H9 (cell line): Measurements from ENCODE around the gene NEK7. TPM values are rescaled to one million over a fixed set of nuclear protein-coding genes. Genes with fewer than 3 reads are reported as not detected.

Experiments
- DNase-seq: peaks from one replicate; pipeline ENCODE4 v3.0.0-alpha.2; 2017
- H2AFZ ChIP-seq: one replicate; pipeline ENCODE4 v1.6.1; 2013; ENCODE audit warnings: mild to moderate bottlenecking, low read length, control low read depth, moderate library complexity
- H2AK5ac ChIP-seq: 2 replicates; pipeline ENCODE4 v1.6.1; 2013; ENCODE audit warnings: low read length, control low read depth, mixed read lengths; ENCODE audit not compliant: insufficient read length
- H2BK120ac ChIP-seq: one replicate; pipeline ENCODE4 v1.6.1; 2013; ENCODE audit warnings: low read depth, mild to moderate bottlenecking, low read length, control low read depth, inconsistent platforms; ENCODE audit not compliant: poor library complexity, severe bottlenecking
- H2BK12ac ChIP-seq: 2 replicates; pipeline ENCODE4 v1.6.1; 2013; ENCODE audit warnings: low read length, control low read depth, mixed read lengths, low read depth; ENCODE audit not compliant: insufficient read length
- H2BK15ac ChIP-seq: 2 replicates; pipeline ENCODE4 v1.6.1; 2013; ENCODE audit warnings: low read depth, low read length, control low read depth
- H2BK20ac ChIP-seq: one replicate; pipeline ENCODE4 v1.6.1; 2013; ENCODE audit warnings: low read depth, mild to moderate bottlenecking, low read length, control low read depth, inconsistent platforms; ENCODE audit not compliant: poor library complexity, severe bottlenecking
- H2BK5ac ChIP-seq: 2 replicates; pipeline ENCODE4 v1.6.1; 2013; ENCODE audit warnings: low read length, control low read depth, mixed read lengths; ENCODE audit not compliant: insufficient read length
- H3K14ac ChIP-seq: 2 replicates; pipeline ENCODE4 v1.6.1; 2013; ENCODE audit warnings: low read length, control low read depth; ENCODE audit not compliant: insufficient read depth
- H3K18ac ChIP-seq: 2 replicates; pipeline ENCODE4 v1.6.1; 2013; ENCODE audit warnings: low read depth, mild to moderate bottlenecking, mixed read lengths, low read length, control low read depth; ENCODE audit not compliant: insufficient read length
- H3K23ac ChIP-seq: 2 replicates; pipeline ENCODE4 v1.6.1; 2013; ENCODE audit warnings: low read length, control low read depth, mixed read lengths, low read depth; ENCODE audit not compliant: insufficient read length
- H3K23me2 ChIP-seq: 2 replicates; pipeline ENCODE4 v1.6.1; 2013; ENCODE audit warnings: low read depth, mild to moderate bottlenecking, mixed read lengths, low read length, control low read depth; ENCODE audit not compliant: insufficient read length, poor library complexity, severe bottlenecking
- H3K27ac ChIP-seq: 2 replicates; pipeline ENCODE4 v1.5.1; 2013; ENCODE audit warnings: low read length, control low read depth, mixed read lengths, low read depth; ENCODE audit not compliant: insufficient read length
- H3K27me3 ChIP-seq: 2 replicates; pipeline ENCODE4 v1.6.1; 2013; ENCODE audit warnings: low read length, control low read depth, inconsistent platforms; ENCODE audit not compliant: insufficient read depth
- H3K4ac ChIP-seq: 2 replicates; pipeline ENCODE4 v1.6.1; 2013; ENCODE audit warnings: low read depth, mild to moderate bottlenecking, control low read depth, inconsistent platforms, low read length, moderate library complexity
- H3K4me1 ChIP-seq: 2 replicates; pipeline ENCODE4 v1.6.1; 2013; ENCODE audit warnings: low read length, control low read depth, inconsistent platforms; ENCODE audit not compliant: insufficient read depth
- H3K4me2 ChIP-seq: 2 replicates; pipeline ENCODE4 v1.6.1; 2013; ENCODE audit warnings: low read length, control low read depth, mixed read lengths; ENCODE audit not compliant: insufficient read length, insufficient read depth
- H3K56ac ChIP-seq: 2 replicates; pipeline ENCODE4 v1.6.1; 2013; ENCODE audit warnings: low read depth, mild to moderate bottlenecking, mixed read lengths, low read length, control low read depth; ENCODE audit not compliant: insufficient read length
- H3K79me1 ChIP-seq: 2 replicates; pipeline ENCODE4 v1.6.1; 2013; ENCODE audit warnings: low read depth, mild to moderate bottlenecking, moderate library complexity, low read length, control low read depth, inconsistent platforms; ENCODE audit not compliant: insufficient read depth, poor library complexity, severe bottlenecking
- H3K79me2 ChIP-seq: 2 replicates; pipeline ENCODE4 v1.6.1; 2013; ENCODE audit warnings: low read length, control low read depth, inconsistent platforms; ENCODE audit not compliant: insufficient read depth
- H3K9ac ChIP-seq: 2 replicates; pipeline ENCODE4 v1.6.1; 2013; ENCODE audit warnings: low read length, control low read depth, mixed read lengths; ENCODE audit not compliant: insufficient read length; ENCODE audit errors: extremely low read depth
- H3K9me3 ChIP-seq: one replicate; pipeline ENCODE4 v1.6.1; 2013; ENCODE audit warnings: low read depth, low read length, inconsistent platforms; ENCODE audit not compliant: control insufficient read depth
- H3T11ph ChIP-seq: one replicate; pipeline ENCODE4 v1.6.1; 2013; ENCODE audit warnings: mild to moderate bottlenecking, low read length, control low read depth, inconsistent platforms
- H4K20me1 ChIP-seq: one replicate; pipeline ENCODE4 v1.6.1; 2013; ENCODE audit not compliant: control insufficient read depth, insufficient read length, insufficient read depth
- H4K5ac ChIP-seq: 2 replicates; pipeline ENCODE4 v1.6.1; 2013; ENCODE audit warnings: low read depth, mild to moderate bottlenecking, mixed read lengths, low read length, control low read depth; ENCODE audit not compliant: insufficient read length
- H4K8ac ChIP-seq: replicated peaks from 2 replicates; pipeline ENCODE4 v1.6.1; 2013; ENCODE audit warnings: low read length, control low read depth, mixed read lengths, low read depth; ENCODE audit not compliant: insufficient read length
- H4K91ac ChIP-seq: 2 replicates; pipeline ENCODE4 v1.6.1; 2013; ENCODE audit warnings: low read depth, mild to moderate bottlenecking, moderate library complexity, mixed read lengths, low read length, control low read depth; ENCODE audit not compliant: insufficient read length
- H3K27ac Mint-ChIP-seq, 3 experiments: 2 replicates in 2 of 3; 3 replicates in 1 of 3; pipeline ENCODE4 v1.8.0; 2020 to 2021; ENCODE audit warnings: mixed read lengths in 3 of 3, mild to moderate bottlenecking in 1 of 3, moderate library complexity in 1 of 3
- H3K27me3 Mint-ChIP-seq: 2 replicates; pipeline ENCODE4 v1.8.0; 2021; ENCODE audit warnings: low read depth, mild to moderate bottlenecking, moderate library complexity, mixed read lengths
- H3K36me3 Mint-ChIP-seq, 3 experiments: 2 replicates in 2 of 3; 3 replicates in 1 of 3; pipeline ENCODE4 v1.8.0; 2020 to 2021; ENCODE audit warnings: low read depth in 3 of 3, mixed read lengths in 3 of 3; ENCODE audit not compliant: insufficient read depth in 1 of 3
- H3K4me1 Mint-ChIP-seq, 2 experiments: 2 replicates each; pipeline ENCODE4 v1.8.0; 2020; ENCODE audit warnings: mixed read lengths in 2 of 2
- H3K4me3 Mint-ChIP-seq, 2 experiments: 2 replicates in 1 of 2; 3 replicates in 1 of 2; pipeline ENCODE4 v1.8.0; 2020 to 2021; ENCODE audit warnings: mild to moderate bottlenecking in 2 of 2, mixed read lengths in 2 of 2, moderate library complexity in 1 of 2
- H3K9me3 Mint-ChIP-seq, 2 experiments: 2 replicates in 1 of 2; 3 replicates in 1 of 2; pipeline ENCODE4 v1.8.0; 2020; ENCODE audit warnings: mild to moderate bottlenecking in 2 of 2, mixed read lengths in 2 of 2, moderate library complexity in 1 of 2
- WGBS: extraction: QIAGEN DNeasy Blood & Tissue Kit; methylation state at CpG from one replicate; pipeline ENCODE4 v1.1.7; 2013; ENCODE audit warnings: missing lambda C conversion rate, low lambda C conversion rate, mixed read lengths; ENCODE audit not compliant: insufficient read length; ENCODE audit errors: extremely low coverage; 5-methylcytosine and 5-hydroxymethylcytosine counted together
- total RNA-seq: library from RNA; stranded (reverse); gene quantifications from 2 replicates; pipeline ENCODE4 v1.2.1, GENCODE V29; 2021
- TF ChIP-seq, protein P1 (sequence below): fragments of 200-600 bp; sonication (generic); conservative IDR thresholded peaks from 3 replicates; pipeline ENCODE4 v1.8.0; 2021; ENCODE audit warnings: antibody characterized with exemption, mild to moderate bottlenecking

The NEK7 gene
- total RNA-seq, 1 experiment from 2014 or later, result 9.6 TPM

DNA sequence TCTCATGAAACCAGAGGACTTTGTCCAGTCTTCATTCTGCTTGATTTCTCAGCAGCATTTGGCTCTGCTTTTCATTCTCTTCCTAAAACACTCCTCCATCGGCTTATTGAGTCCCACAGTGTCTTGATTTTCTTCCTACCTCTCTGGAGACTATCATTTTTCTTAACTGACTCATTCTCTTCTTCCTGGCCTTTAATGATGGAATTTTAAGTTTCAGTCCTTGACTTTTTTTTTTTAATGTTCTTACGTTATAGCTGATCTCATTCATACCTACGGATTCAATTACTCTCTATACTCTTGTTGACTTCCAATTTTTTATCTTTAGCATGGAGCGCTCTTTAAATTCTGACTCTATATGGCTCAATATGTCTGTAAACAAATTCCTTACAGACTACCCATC is 111.1 kb downstream of the NEK7 start:
- Histone ChIP-seq H3K4me1 (no peaks in the 10 kb centered on the region; the same call in 1 of the 2 replicates), H3T11ph (no peak overlapping the region), H3K23ac (no peak overlapping the region), H4K20me1 (no peaks in the 10 kb centered on the region), H2BK5ac (no peak overlapping the region), H2BK15ac (no peak overlapping the region), H3K27ac (no peak overlapping the region), H3K56ac (no peak overlapping the region), H3K27me3 (no peaks in the 10 kb centered on the region), H3K18ac (no peak overlapping the region), H2AFZ (no peak overlapping the region), H3K9me3 (no peaks in the 10 kb centered on the region), H2BK12ac (no peak overlapping the region), H3K14ac (no peak overlapping the region), H4K5ac (no peak overlapping the region), H3K4ac (no peak overlapping the region), H3K9ac (no peak overlapping the region), H3K4me2 (no peak overlapping the region), H4K8ac (no peak overlapping the region), H2BK120ac (no peak overlapping the region), H3K79me1 (no peaks in the 10 kb centered on the region), H2AK5ac (no peak overlapping the region), H4K91ac (no peak overlapping the region), H3K79me2 (no peaks in the 10 kb centered on the region), H3K23me2 (no peaks in the 10 kb centered on the region), H2BK20ac (no peak overlapping the region)
- Mint-ChIP-seq H3K27me3 (no peaks in the 10 kb centered on the region), H3K9me3 (no peaks in the 10 kb centered on the region), H3K36me3 (no peaks in the 10 kb centered on the region), H3K4me1 (no peaks in the 10 kb centered on the region), H3K27ac (no peak overlapping the region), H3K4me3 (no peak overlapping the region)
- WGBS, result no CpG with 5 or more reads among the region's 4 CpGs
- DNase-seq, result no peak
- TF ChIP-seq, protein P1, sequence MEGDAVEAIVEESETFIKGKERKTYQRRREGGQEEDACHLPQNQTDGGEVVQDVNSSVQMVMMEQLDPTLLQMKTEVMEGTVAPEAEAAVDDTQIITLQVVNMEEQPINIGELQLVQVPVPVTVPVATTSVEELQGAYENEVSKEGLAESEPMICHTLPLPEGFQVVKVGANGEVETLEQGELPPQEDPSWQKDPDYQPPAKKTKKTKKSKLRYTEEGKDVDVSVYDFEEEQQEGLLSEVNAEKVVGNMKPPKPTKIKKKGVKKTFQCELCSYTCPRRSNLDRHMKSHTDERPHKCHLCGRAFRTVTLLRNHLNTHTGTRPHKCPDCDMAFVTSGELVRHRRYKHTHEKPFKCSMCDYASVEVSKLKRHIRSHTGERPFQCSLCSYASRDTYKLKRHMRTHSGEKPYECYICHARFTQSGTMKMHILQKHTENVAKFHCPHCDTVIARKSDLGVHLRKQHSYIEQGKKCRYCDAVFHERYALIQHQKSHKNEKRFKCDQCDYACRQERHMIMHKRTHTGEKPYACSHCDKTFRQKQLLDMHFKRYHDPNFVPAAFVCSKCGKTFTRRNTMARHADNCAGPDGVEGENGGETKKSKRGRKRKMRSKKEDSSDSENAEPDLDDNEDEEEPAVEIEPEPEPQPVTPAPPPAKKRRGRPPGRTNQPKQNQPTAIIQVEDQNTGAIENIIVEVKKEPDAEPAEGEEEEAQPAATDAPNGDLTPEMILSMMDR, result no peak
